K562 (cell line): Measurements from ENCODE around the gene TMCC2. TPM values are rescaled to one million over a fixed set of nuclear protein-coding genes. Genes with fewer than 3 reads are reported as not detected.

Source experiments
- ARNT ChIP-seq, 2 experiments: fragments of 450-650 bp; IDR thresholded peaks; 2 replicates each; pipeline ENCODE4 v1.6.1; 2016; ENCODE audit warnings: mild to moderate bottlenecking in 1 of 2
- CBFA2T2 ChIP-seq: fragments of 450-650 bp; conservative IDR thresholded peaks from 2 replicates; pipeline ENCODE4 v1.6.1; 2017; ENCODE audit warnings: mild to moderate bottlenecking
- CCAR2 ChIP-seq: fragments of 200-400 bp; formaldehyde crosslinking; IDR thresholded peaks from 2 replicates; pipeline ENCODE4 v1.6.1; 2017; ENCODE audit warnings: mild to moderate bottlenecking, low read depth, low read length
- E2F3 ChIP-seq: fragments of 250-450 bp; sonication (Bioruptor Pico); IDR thresholded peaks from 2 replicates; pipeline ENCODE4 v1.4.0; 2020; ENCODE audit warnings: mild to moderate bottlenecking
- FOXK1 ChIP-seq: sonication (generic); formaldehyde crosslinking; IDR thresholded peaks from 2 replicates; pipeline ENCODE4 v1.8.0; 2022; ENCODE audit warnings: missing genetic modification reagents, mild to moderate bottlenecking, borderline replicate concordance
- HDAC2 ChIP-seq: fragments of 450-650 bp; IDR thresholded peaks from 2 replicates; pipeline ENCODE4 v1.6.1; 2016; ENCODE audit warnings: mild to moderate bottlenecking
- HSF4 ChIP-seq: fragments of 250-450 bp; sonication (Bioruptor Pico); IDR thresholded peaks from 2 replicates; pipeline ENCODE4 v2.1.2; 2022; ENCODE audit warnings: mild to moderate bottlenecking, moderate library complexity, borderline replicate concordance
- ILF3 ChIP-seq: fragments of 450-650 bp; IDR thresholded peaks from 2 replicates; pipeline ENCODE4 v1.6.1; 2018; ENCODE audit warnings: antibody characterized with exemption, mild to moderate bottlenecking, moderate library complexity, borderline replicate concordance
- NFXL1 ChIP-seq: fragments of 450-650 bp; formaldehyde crosslinking; IDR thresholded peaks from 2 replicates; pipeline ENCODE4 v1.4.0; 2021; ENCODE audit warnings: mild to moderate bottlenecking
- POLR3G ChIP-seq: IDR thresholded peaks from 2 replicates; pipeline ENCODE4 v1.6.1; 2011; ENCODE audit not compliant: insufficient read length, insufficient replicate concordance; ENCODE audit errors: extremely low read depth
- PURB ChIP-seq: sonication (generic); formaldehyde crosslinking; IDR thresholded peaks from 2 replicates; pipeline ENCODE4 v1.9.0; 2021; ENCODE audit warnings: low read depth, mild to moderate bottlenecking, missing genetic modification reagents
- SMAD3 ChIP-seq: fragments of 450-650 bp; formaldehyde crosslinking; conservative IDR thresholded peaks from 2 replicates; pipeline ENCODE4 v1.4.0; 2020; ENCODE audit warnings: mild to moderate bottlenecking
- SP1 ChIP-seq: sonication (generic); formaldehyde crosslinking; IDR thresholded peaks from 2 replicates; pipeline ENCODE4 v1.8.1; 2022; ENCODE audit warnings: mild to moderate bottlenecking, missing genetic modification reagents
- TAF15 ChIP-seq: fragments of 200-400 bp; formaldehyde crosslinking; IDR thresholded peaks from 2 replicates; pipeline ENCODE4 v1.6.1; 2017; ENCODE audit warnings: mild to moderate bottlenecking, low read depth, low read length, moderate library complexity
- ZNF124 ChIP-seq: sonication (generic); formaldehyde crosslinking; IDR thresholded peaks from 2 replicates; pipeline ENCODE4 v1.8.1; 2022; ENCODE audit warnings: missing genetic modification reagents
- ZNF165 ChIP-seq: fragments of 250-450 bp; sonication (Bioruptor Pico); IDR thresholded peaks from 2 replicates; pipeline ENCODE4 v1.4.0; 2020; ENCODE audit warnings: borderline replicate concordance
- ZNF239 ChIP-seq: fragments of 250-450 bp; sonication (Bioruptor Pico); IDR thresholded peaks from 2 replicates; pipeline ENCODE4 v1.4.0; 2020; ENCODE audit warnings: mild to moderate bottlenecking
- ZNF444 ChIP-seq: fragments of 250-450 bp; sonication (Bioruptor Pico); IDR thresholded peaks from 2 replicates; pipeline ENCODE4 v1.4.0; 2020; ENCODE audit warnings: mild to moderate bottlenecking, moderate library complexity
- ZNF584 ChIP-seq: fragments of 200-800 bp; sonication (Bioruptor generic); IDR thresholded peaks from 2 replicates; pipeline ENCODE4 v1.6.1; 2016; ENCODE audit warnings: low read depth, mild to moderate bottlenecking, missing genetic modification characterization, missing compliant biosample characterization
- ZNF668 ChIP-seq: fragments of 250-450 bp; sonication (Bioruptor Pico); IDR thresholded peaks from 2 replicates; pipeline ENCODE4 v1.8.0; 2022; ENCODE audit warnings: mild to moderate bottlenecking, inconsistent platforms
- polyA plus RNA-seq, 8 experiments: library from polyadenylated mRNA; depleted of rRNA in 4 of 8; stranded (reverse) in 5 of 8; unstranded in 3 of 8; fragments of >200 nt; fragmentation: Nextera tagmentation in 2 of 8; fragmentation: Illumina TruSeq in 1 of 8; extraction: Ambion mirVana in 2 of 8; extraction: Trizol in 1 of 8; gene quantifications; 2 replicates each; pipeline versions ENCODE4 v1.2.1 to v1.2.3, GENCODE V29; 2011 to 2014; ENCODE audit warnings: inconsistent platforms in 1 of 8, missing spikeins in 1 of 8
- total RNA-seq, 7 experiments: library from RNA; depleted of rRNA in 6 of 7; stranded (reverse); fragments of >200 nt in 6 of 7; fragmentation: Illumina TruSeq in 2 of 7; extraction: Trizol in 2 of 7; gene quantifications; 2 replicates each; pipeline versions ENCODE4 v1.2.1 to v1.2.3, GENCODE V29; 2011 to 2021; ENCODE audit warnings: low replicate concordance in 1 of 7
- TF ChIP-seq, protein P1 (sequence below): fragments of 250-450 bp; sonication (Bioruptor Pico); IDR thresholded peaks from 2 replicates; pipeline ENCODE4 v1.8.0; 2022; ENCODE audit warnings: moderate library complexity, mild to moderate bottlenecking, inconsistent platforms
- TF ChIP-seq, protein P2 (sequence below): fragments of 450-650 bp; conservative IDR thresholded peaks from 2 replicates; pipeline ENCODE4 v1.6.1; 2016; ENCODE audit warnings: missing genetic modification characterization, low read depth, mild to moderate bottlenecking, missing compliant biosample characterization, moderate library complexity

TMCC2 gene
- total and polyA plus RNA-seq, 9 of the 15 experiments (the other 6 are each of a cell fraction or from before 2014, with no cell fraction given), result 0.06 to 1.8 (median 0.98) TPM

DNA sequence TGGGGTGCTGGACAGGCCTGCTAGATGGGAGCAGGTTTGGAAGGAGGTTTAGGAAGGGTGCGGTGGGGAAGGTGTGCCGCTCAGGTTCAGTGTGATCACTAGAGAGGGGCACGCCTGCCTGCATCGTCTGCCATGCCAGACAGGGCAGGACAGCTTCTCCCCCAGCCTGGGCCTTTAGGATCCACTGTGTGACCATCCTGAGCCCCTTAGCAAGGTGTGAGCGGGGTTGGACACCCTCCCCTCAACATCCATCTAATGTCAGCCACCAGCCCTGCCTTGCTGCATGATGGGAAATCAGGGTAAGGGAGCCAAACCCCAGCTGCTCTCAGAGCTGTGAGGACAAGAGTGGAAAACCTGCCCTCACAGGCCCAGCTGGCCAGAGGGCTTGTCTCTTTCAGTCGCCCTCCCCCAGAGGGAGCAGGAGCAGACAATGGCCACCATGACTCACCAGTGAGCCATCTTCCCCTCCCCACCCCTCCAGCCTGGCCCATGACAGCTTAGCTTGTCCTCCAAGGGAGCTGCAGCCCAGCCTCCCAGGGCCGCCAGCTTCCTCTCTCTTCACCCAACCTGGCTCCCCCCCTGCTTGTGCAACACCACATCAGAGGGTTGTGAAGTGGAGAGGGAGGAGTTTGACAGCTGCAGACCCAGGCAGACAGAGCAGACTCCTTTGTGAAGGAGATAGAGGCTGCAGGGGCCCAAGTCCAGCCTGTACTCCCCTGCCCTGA lies 56.8 kb downstream of the TMCC2 start (continued):
- TF ChIP-seq FOXK1 (CRISPR knock-in tag) (no peak), ZNF668 (CRISPR knock-in tag) (no peak), ARNT (IDR thresholded peaks at IDR 0.05) (peak in 1 of 2 experiments; percentile 41; a peak in 1 of 4 replicates), NFXL1 (CRISPR knock-in tag) (no peak), ZNF124 (no peak), HSF4 (CRISPR knock-in tag) (no peak), TAF15 (no peak), E2F3 (CRISPR knock-in tag) (no peak), SMAD3 (no peak), ZNF165 (CRISPR knock-in tag) (no peak), POLR3G (no peak), PURB (no peak), ZNF239 (CRISPR knock-in tag) (no peak), SP1 (peak; percentile 59; the same call in 1 of the 2 replicates), CBFA2T2 (peak; percentile 49; the same call in 1 of the 2 replicates), ILF3 (no peak), HDAC2 (peak; percentile 70), ZNF584 (0 out of 2 replicates have a peak, but pooled peaks have one; percentile 55), ZNF444 (no peak), CCAR2 (no peak)
- TF ChIP-seq, protein P1, sequence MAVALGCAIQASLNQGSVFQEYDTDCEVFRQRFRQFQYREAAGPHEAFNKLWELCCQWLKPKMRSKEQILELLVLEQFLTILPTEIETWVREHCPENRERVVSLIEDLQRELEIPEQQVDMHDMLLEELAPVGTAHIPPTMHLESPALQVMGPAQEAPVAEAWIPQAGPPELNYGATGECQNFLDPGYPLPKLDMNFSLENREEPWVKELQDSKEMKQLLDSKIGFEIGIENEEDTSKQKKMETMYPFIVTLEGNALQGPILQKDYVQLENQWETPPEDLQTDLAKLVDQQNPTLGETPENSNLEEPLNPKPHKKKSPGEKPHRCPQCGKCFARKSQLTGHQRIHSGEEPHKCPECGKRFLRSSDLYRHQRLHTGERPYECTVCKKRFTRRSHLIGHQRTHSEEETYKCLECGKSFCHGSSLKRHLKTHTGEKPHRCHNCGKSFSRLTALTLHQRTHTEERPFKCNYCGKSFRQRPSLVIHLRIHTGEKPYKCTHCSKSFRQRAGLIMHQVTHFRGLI (CRISPR knock-in tag), result no peak
- TF ChIP-seq, protein P2, sequence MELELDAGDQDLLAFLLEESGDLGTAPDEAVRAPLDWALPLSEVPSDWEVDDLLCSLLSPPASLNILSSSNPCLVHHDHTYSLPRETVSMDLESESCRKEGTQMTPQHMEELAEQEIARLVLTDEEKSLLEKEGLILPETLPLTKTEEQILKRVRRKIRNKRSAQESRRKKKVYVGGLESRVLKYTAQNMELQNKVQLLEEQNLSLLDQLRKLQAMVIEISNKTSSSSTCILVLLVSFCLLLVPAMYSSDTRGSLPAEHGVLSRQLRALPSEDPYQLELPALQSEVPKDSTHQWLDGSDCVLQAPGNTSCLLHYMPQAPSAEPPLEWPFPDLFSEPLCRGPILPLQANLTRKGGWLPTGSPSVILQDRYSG, result no peak
